SIG-M5 treated with dmso at 0.1 percent for 504 hours (cell line): Measurements from ENCODE around the gene SULF2.
"Not testable (repeated sequence)": the region's sequence is repeated elsewhere in the genome, so short reads cannot be mapped to it uniquely, and the experiment has no call there.

ENCODE experiments used
- DNase-seq: peaks from one replicate; lab custom pipeline; 2025; ENCODE audit not compliant: unreplicated experiment; lab: John Stamatoyannopoulos, UW

The SULF2 gene

DNA sequence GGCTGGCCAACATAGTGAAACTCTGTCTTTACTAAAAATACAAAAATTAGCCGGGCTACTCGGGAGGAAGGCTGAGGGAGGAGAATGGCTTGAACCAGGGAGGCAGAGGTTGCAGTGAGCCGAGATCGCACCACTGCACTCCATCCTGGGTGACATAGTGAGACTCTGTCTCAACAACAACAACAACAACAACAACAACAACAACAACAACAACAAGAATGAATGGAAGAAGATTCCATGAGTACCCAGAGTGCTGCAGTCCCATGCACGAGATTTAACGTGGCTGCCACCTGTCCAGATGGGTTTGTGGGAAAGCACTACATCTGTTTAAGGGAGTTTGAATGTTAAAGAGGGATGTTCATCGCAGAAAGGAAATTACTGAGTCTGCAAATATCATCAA is 19.7 kb upstream of the SULF2 start:
- not testable (repeated sequence) for DNase-seq

GRCh38 chr20:47804224-47804825 is 19.0 kb upstream of the SULF2 start:
- DNase-seq = not testable (repeated sequence)

DNA sequence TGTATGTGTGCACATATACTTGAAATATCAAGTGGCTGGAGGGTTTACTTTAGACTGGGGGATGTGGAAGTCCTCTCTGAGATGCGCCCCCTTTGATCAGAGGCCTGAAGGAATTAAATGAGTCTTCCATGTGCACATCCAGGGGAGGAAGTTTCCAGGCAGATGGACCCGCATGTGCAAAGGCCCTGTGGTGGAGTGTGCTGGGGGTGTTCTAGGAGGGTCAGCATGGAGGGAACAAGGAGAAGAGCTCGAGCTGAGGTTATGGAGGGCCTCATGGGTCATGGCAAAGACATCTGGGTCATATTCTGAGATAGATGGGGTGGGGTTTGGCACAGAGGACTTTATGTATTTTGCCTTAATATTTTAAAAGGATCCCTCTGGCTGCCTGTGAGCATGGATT is 17.7 kb upstream of the SULF2 start:
- no peak for DNase-seq

DNA sequence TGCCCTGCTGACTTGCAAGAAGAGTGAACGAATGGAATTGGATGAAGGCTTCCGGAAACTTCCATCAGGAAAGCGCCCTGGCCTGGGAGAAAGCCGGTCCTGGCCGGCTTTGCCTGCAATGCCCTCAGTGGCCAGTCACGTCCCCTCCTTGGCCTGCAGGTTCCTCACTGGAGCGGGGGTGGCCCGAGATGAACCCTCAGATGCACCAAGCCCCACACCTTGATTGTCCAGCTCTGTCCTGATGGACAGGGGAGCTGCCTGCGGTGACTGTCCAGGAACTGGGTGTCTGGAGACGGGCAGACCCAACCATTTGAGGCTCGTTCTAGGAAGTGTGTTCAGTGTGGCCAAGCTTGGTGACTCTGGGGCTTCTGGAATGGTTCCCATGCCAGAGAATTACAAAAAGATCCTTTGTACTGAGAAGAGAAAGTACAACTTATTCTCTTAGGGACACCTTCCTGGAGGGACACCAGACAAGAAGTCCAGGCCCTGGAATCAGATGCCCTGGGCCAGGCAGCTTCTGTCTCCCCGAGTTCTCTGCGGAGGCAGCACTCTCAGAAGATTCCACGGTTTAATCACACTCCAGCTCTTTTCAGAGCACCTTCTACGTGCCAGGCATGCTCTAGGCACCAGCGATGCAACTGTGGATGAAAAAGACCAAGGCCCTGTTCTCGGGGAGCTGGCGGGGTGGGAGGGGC is 17.1 kb upstream of the SULF2 start:
- no peak for DNase-seq

- no peak for DNase-seq
Observed at GRCh38 chr20:47801759-47802158, 16.5 kb upstream of the SULF2 start.

GRCh38 chr20:47801079-47801478 is 15.8 kb upstream of the SULF2 start:
- no peak for DNase-seq

DNA sequence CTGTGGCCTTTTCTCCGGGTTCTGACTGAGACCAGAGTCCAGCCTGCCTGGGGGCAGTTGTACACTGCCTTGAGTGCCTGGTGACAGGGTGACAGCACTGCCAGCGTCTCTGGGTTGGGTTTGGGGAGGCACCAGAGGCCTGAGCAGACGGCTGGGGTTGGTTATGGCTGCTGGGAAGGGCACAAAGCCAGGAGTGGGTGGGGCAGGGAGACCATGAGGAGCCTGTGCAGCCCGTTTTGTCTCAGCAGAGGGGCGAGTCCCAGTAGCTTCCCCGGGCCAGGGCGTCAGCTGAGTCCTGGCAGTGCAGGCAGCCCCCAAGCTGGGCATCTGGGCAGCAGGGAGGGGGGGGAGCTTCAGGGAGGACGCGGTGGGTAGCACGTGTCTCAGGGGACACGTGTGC is 15.3 kb upstream of the SULF2 start:
- no peak for DNase-seq

GRCh38 chr20:47799116-47799715 is 13.9 kb upstream of the SULF2 start:
- DNase-seq = no peak

GRCh38 chr20:47796971-47797370 is 11.7 kb upstream of the SULF2 start:
- no peak for DNase-seq

DNA sequence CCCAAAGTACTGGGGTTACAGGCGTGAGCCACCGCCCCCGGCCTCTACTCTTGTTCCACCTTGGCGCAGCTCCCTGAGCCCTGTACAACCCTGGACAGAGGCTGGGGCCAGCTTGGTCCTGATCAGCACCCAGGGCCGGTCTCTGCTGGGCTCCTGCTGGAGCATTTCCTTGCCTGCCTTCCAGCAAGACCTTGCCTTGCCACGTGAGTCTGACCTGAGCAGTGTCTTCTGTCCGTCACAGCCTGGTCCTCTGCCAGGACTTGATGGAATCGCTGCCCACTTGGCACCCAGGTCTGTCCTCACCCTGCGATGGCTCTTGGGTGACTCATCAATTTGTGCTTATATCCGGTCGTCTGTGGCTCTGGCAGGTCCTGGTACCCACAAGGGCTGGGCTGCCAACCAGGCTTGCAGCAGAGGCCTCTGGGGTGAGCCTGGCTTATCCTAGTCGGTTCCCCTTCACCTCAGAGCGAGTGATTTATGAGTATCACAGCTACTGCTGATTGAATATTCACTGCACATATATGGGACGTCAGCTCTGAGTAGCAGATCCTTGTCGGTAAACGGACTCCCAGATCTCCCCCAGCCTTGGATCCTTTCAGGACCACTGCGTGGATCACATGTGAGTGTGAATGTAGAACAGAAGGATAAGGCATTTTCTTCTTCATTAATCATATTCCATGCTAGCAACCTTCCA is 10.1 kb upstream of the SULF2 start:
- peak; percentile 66 for DNase-seq

- DNase-seq = not testable (repeated sequence)
Observed at GRCh38 chr20:47794264-47794663, 9.0 kb upstream of the SULF2 start.

DNA sequence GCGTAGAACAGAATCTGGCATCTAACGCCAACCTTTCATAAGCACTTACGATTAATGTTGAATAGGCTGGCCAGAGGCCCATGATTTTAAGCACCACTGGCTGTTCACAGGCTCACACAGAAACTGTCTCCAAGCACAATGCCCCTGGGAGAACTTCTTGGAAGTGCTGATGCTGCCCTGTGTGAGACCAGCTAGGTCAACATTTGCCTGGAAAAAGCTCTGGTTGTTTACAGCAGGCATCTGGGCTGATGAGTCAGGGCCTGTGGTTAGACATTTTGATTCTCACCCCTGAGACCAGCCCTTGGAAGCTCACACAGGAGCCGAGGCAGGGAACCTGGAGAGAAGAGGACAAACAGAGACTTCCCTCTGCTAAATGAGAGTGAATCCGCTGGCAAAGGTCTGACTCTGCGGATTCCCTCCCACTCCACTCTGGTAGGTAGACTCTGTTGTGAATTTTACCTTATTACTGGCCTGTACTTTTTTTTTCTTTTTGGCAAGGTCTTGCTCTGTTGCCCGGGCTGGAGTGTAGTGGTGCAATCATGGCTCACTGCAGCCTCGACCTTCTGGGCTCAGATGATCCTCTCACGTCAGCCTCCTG is 6.8 kb upstream of the SULF2 start:
- DNase-seq = peak; percentile 87

GRCh38 chr20:47791084-47791599 is 5.9 kb upstream of the SULF2 start:
- DNase-seq = no peak

DNA sequence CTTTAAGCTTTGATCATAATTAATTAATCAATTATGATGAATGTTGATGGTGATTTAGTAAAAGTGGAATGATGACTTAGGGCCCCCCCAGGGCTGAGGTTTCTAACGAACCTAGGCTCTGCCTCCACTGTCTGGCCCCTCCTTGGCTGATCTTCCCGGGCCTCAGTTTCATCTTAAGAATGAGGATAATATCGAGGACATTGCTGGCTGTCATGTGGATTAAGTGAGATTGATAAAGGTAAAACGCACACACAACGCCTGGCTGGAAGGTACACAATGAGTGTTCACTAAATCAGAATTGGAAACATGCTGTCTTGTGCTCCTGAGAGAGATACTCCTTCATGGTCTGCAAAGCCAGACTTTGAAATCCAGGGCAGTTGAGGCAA is 5.3 kb upstream of the SULF2 start:
- DNase-seq = no peak

DNA sequence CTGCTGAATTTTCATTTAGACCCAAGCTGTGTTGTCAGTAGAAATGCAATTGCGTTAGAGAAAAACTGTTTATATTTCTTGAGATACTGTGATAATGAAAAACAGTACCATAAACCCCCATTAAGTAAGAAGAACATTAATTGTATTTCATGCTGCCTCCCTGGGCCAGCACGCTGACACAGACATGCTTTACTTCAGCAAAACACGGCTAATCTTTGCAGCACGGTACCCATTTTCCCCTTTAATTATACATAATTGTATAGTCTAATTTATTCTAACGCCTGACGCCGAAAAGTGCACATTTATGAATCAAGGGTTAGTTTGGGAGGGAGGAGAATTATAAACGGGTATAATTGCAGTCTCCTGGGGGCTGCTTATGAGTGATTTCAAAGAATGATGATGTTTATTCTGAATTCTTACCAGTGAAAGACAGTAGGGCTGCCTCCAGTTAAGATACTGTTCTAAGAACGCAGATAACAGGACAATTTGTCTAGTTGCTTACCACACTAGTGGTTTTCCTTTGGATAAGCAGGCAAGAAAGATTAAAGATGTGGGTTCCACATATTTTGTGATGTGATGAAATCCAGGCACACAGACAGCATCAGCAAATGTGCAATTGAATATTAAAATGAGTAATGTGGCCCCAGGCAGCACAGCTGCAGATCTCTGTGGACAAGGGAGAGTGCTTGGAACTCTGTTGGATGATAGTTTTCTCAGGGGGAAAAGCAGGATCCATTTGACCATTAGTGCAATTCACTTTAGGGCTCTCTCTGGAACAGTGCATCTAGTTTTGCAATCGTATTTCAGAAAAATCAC is 4.7 kb upstream of the SULF2 start:
- DNase-seq = peak; percentile 61

DNA sequence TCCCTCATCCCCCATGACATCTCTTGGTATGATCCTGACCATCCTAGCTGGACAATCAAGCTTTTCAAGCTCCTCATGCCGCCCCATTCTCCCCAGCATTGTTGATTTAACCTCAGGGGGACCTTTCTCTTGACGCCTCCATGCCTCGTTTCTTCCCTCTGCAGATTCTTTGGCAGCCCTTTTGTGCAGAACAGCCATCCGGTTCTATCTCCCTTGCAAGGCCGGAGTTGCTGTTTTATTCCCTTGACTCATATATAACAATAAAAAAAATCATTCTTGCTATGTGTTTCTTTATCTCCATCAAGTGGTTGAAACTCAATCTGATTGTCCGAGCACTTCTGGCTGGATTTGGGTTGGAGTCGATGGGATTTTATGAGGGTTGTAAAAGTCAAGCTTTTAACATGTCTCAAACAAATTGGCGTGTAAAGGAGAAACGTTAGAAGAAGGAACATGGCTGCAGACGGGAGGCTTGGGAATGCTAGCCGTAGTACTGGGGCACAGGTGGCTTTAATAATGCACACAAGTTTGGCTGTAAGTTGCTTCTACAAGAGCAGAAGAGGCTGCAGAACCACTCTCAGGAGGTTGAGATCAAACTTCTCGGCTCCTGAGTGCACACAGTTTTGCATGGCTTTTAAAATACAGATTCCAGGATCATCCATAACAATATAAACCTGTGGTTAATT is 3.9 kb upstream of the SULF2 start:
- DNase-seq = peak; percentile 95

GRCh38 chr20:47788741-47789080 is 3.4 kb upstream of the SULF2 start:
- DNase-seq = no peak

GRCh38 chr20:47786765-47787107 is 1.5 kb upstream of the SULF2 start:
- DNase-seq = no peak

GRCh38 chr20:47785854-47786764 is 828 bp upstream of the SULF2 start:
- DNase-seq = peak; percentile 97
